ENCODE results near the gene CAPRIN2.

The CAPRIN2 gene

GRCh38 chr12:30795410-30796312 lies 40.9 kb upstream of the CAPRIN2 start:
- peak overlapping the region; percentile 95 for H3K27ac ChIP-seq
- peak; percentile 18 for TF ChIP-seq CTCF (IDR thresholded peaks at IDR 0.05; ENCODE audit: low read depth, low read length, missing control alignments)
- DNase-seq: peak; percentile 92
- H3K4me3 ChIP-seq (ENCODE audit: low read depth, low read length): peak overlapping the region; percentile 72
- H3K27me3 ChIP-seq (replicated peaks): no peaks in the 10 kb centered on the region
- peaks cover 4% of the 10 kb centered on the region for H3K36me3 ChIP-seq (replicated peaks)
- in situ Hi-C loops (cut with HindIII; ENCODE audit: low pct_ligation_motif_present, low sequenced_read_pairs): no loop called here

GRCh38 chr12:30794591-30795409 lies 40.0 kb upstream of the CAPRIN2 start:
- Histone ChIP-seq H3K4me3 (ENCODE audit: low read depth, low read length) (peak overlapping the region; percentile 72), H3K27me3 (replicated peaks) (no peaks in the 10 kb centered on the region), H3K27ac (peak overlapping the region; percentile 95), H3K36me3 (replicated peaks) (peaks cover 2% of the 10 kb centered on the region)
- peak; percentile 95 for DNase-seq
- no peak for TF ChIP-seq CTCF (IDR thresholded peaks at IDR 0.05; ENCODE audit: low read depth, low read length, missing control alignments)
- in situ Hi-C loops (cut with HindIII; ENCODE audit: low pct_ligation_motif_present, low sequenced_read_pairs): no loop called here

- DNase-seq: no peak
Observed at GRCh38 chr12:30794020-30794419, 39.3 kb upstream of the CAPRIN2 start.

GRCh38 chr12:30792648-30793499 lies 38.1 kb upstream of the CAPRIN2 start:
- Histone ChIP-seq H3K36me3 (replicated peaks) (no peaks in the 10 kb centered on the region), H3K4me3 (ENCODE audit: low read depth, low read length) (no peak overlapping the region), H3K27ac (peak overlapping the region; percentile 95), H3K27me3 (replicated peaks) (no peaks in the 10 kb centered on the region)
- DNase-seq: peak; percentile 56
- no peak for TF ChIP-seq CTCF (IDR thresholded peaks at IDR 0.05; ENCODE audit: low read depth, low read length, missing control alignments)
- in situ Hi-C loops (cut with HindIII; ENCODE audit: low pct_ligation_motif_present, low sequenced_read_pairs): no loop called here

More at GRCh38 chr12:30794020-30794419, 39.3 kb upstream of the CAPRIN2 start:
- H3K27me3 ChIP-seq (replicated peaks): no peaks in the 10 kb centered on the region
- no peak overlapping the region for H3K4me3 ChIP-seq (ENCODE audit: low read depth, low read length)
- in situ Hi-C loops (cut with HindIII; ENCODE audit: low pct_ligation_motif_present, low sequenced_read_pairs): no loop called here
- peak overlapping the region; percentile 95 for H3K27ac ChIP-seq
- no peak for TF ChIP-seq CTCF (IDR thresholded peaks at IDR 0.05; ENCODE audit: low read depth, low read length, missing control alignments)
- H3K36me3 ChIP-seq (replicated peaks): no peaks in the 10 kb centered on the region

- TF ChIP-seq CTCF (IDR thresholded peaks at IDR 0.05; ENCODE audit: low read depth, low read length, missing control alignments): no peak
- peak overlapping the region; percentile 95 for H3K27ac ChIP-seq
- no peak for DNase-seq
- H3K36me3 ChIP-seq (replicated peaks): no peaks in the 10 kb centered on the region
- no peaks in the 10 kb centered on the region for H3K27me3 ChIP-seq (replicated peaks)
- H3K4me3 ChIP-seq (ENCODE audit: low read depth, low read length): no peak overlapping the region
- in situ Hi-C loops (cut with HindIII; ENCODE audit: low pct_ligation_motif_present, low sequenced_read_pairs): no loop called here
Observed at GRCh38 chr12:30792085-30792484, 37.3 kb upstream of the CAPRIN2 start.

All from brain microvascular endothelial cell (primary cell).